Esophagus squamous epithelium (tissue), 5 donors: Measurements from ENCODE around the gene KAZN. TPM values are rescaled to one million over a fixed set of nuclear protein-coding genes. Genes with fewer than 3 reads are reported as not detected.

Experiments
- DNase-seq: peaks from one replicate; lab custom pipeline; 2025; lab: John Stamatoyannopoulos, UW
- H3K27ac ChIP-seq, 4 donors: fragments of 200-600 bp; sonication (generic); one replicate each; pipeline ENCODE4 v1.5.1; 2016 to 2019; ENCODE audit warnings: mild to moderate bottlenecking in 1 of 4
- H3K27me3 ChIP-seq, 4 donors: fragments of 200-600 bp; sonication (generic); 1 replicate in 3 of 4; 2 replicates in 1 of 4; pipeline versions ENCODE4 v1.5.1 to v1.6.0; 2017 to 2021; ENCODE audit warnings: antibody characterized with exemption in 1 of 4
- H3K36me3 ChIP-seq, 3 donors: fragments of 200-600 bp; sonication (generic); one replicate each; pipeline ENCODE4 v1.5.1; 2016 to 2019
- H3K4me1 ChIP-seq, 3 donors: fragments of 200-600 bp; sonication (generic); one replicate each; pipeline ENCODE4 v1.5.1; 2017 to 2019
- H3K4me3 ChIP-seq, 4 donors: fragments of 200-600 bp; sonication (generic); 1 replicate in 3 of 4; 2 replicates in 1 of 4; pipeline ENCODE4 v1.5.1; 2016 to 2019; ENCODE audit warnings: mild to moderate bottlenecking in 2 of 4, moderate library complexity in 1 of 4
- H3K9me3 ChIP-seq, 3 donors: fragments of 200-600 bp; sonication (generic); one replicate each; pipeline ENCODE4 v1.5.1; 2016 to 2019
- POLR2A ChIP-seq, 4 donors: fragments of 450-650 bp; IDR thresholded peaks; one replicate each; pipeline ENCODE4 v1.6.1; 2017; ENCODE audit warnings: antibody characterized with exemption in 4 of 4, mild to moderate bottlenecking in 4 of 4, moderate library complexity in 3 of 4
- WGBS, 2 donors: methylation state at CpG; one replicate each; pipeline ENCODE4 v1.1.5; 2018; 5-methylcytosine and 5-hydroxymethylcytosine counted together
- intact Hi-C: fragments of 100-400 bp; cut with DNase I; formaldehyde crosslinking; loops from one replicate; pipeline ENCODE4 v1.15.0; 2022
- total RNA-seq, 4 donors: library from RNA; depleted of rRNA; stranded (reverse); fragments of >200 nt; gene quantifications; one replicate each; pipeline ENCODE4 v1.1.0, GENCODE V29; 2016
- TF ChIP-seq, protein P1 (sequence below), 6 experiments: fragments of 450-650 bp in 4 of 6; fragments of 200-600 bp in 2 of 6; sonication (generic) in 2 of 6; IDR thresholded peaks; one replicate each; pipeline ENCODE4 v1.5.1; 2016 to 2019; ENCODE audit warnings: antibody characterized with exemption in 6 of 6, mild to moderate bottlenecking in 4 of 6, moderate library complexity in 4 of 6
- donor health status: DM: yes; HTN: yes; CAD: no.

KAZN gene
- total RNA-seq, 4 donors from 2014 or later = 25.0 to 54.5 (median 30.8) TPM

DNA sequence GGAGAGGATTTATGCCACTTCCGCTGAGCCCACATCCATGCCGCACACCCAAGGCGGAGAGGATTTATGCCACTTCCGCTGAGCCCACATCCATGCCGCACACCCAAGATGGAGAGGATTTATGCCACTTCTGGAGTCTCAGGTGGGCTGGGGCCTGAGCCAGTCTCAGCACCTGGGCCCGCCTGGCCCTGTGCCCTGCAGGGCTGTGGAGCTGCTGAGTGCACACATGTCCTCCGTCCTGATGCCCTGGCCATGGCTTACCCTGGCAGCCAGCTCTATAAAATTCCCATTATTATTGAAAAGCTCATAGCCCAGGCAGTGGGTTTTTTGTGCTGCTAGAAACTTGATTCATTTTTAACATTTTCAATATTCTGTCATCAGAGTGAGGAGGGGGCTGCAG, 465.3 kb downstream of the KAZN start:
- H3K36me3 ChIP-seq = peaks cover 7 to 98% (median 28%) of the 10 kb centered on the region in 3 donors
- no peaks in the 10 kb centered on the region for H3K27me3 ChIP-seq
- 94 to 100% methylated on average over 1 to 7 of the region's 7 CpGs for WGBS, 2 donors
- peak overlapping the region in 1 of 4 donors; percentile 25 for H3K27ac ChIP-seq
- no peak for DNase-seq
- TF ChIP-seq, protein P1, sequence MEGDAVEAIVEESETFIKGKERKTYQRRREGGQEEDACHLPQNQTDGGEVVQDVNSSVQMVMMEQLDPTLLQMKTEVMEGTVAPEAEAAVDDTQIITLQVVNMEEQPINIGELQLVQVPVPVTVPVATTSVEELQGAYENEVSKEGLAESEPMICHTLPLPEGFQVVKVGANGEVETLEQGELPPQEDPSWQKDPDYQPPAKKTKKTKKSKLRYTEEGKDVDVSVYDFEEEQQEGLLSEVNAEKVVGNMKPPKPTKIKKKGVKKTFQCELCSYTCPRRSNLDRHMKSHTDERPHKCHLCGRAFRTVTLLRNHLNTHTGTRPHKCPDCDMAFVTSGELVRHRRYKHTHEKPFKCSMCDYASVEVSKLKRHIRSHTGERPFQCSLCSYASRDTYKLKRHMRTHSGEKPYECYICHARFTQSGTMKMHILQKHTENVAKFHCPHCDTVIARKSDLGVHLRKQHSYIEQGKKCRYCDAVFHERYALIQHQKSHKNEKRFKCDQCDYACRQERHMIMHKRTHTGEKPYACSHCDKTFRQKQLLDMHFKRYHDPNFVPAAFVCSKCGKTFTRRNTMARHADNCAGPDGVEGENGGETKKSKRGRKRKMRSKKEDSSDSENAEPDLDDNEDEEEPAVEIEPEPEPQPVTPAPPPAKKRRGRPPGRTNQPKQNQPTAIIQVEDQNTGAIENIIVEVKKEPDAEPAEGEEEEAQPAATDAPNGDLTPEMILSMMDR (IDR thresholded peaks at IDR 0.05) = no peak
- no peak for TF ChIP-seq POLR2A (IDR thresholded peaks at IDR 0.05)
- H3K4me3 ChIP-seq = no peak overlapping the region
- H3K9me3 ChIP-seq = peaks cover 0 to 10% (median 0%) of the 10 kb centered on the region in 3 donors
- intact Hi-C loops = no loop called here
- peaks cover 0 to 10% (median 0%) of the 10 kb centered on the region in 3 donors for H3K4me1 ChIP-seq

DNA sequence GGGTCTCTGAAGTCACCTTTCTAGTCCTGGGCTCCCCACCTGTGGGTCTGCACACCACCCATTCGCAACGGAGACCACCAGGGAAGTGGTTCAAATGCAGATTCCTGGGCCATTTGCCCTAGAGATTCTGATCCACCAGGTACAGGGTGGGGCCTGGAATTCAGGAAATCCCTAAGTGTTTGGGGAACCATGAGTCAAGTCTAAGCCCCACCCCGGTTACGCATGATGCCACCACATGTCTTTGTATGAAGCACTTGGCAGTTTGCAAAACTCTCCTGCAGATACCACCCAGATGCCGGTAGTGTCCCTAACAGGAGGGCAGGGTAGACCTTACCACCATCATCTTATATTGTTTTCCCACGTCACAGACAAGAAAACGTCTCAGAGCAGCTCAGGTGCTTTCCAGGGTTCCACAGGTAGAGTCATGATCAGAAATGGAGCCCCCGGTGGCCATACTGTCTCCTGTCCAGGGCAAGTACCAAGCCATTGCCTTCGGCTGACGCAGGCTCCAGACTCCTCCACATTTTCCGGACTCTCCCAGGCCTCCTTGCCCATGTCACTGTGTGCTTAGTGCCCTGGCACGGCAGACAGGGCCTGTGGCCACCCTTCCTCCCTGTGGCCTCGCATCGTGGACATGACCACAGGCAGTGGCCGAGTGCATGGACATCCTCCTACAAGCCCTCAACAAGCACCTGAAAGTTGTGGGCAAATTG, 465.9 kb downstream of the KAZN start:
- Histone ChIP-seq H3K27me3 (no peaks in the 10 kb centered on the region), H3K9me3 (peaks cover 0 to 10% (median 0%) of the 10 kb centered on the region in 3 donors), H3K36me3 (peaks cover 7 to 92% (median 28%) of the 10 kb centered on the region in 3 donors), H3K4me3 (no peak overlapping the region), H3K27ac (peak overlapping the region in 1 of 4 donors; percentile 25), H3K4me1 (peaks cover 0 to 10% (median 0%) of the 10 kb centered on the region in 3 donors)
- no peak for TF ChIP-seq POLR2A (IDR thresholded peaks at IDR 0.05)
- TF ChIP-seq, protein P1 (IDR thresholded peaks at IDR 0.05) = no peak
- intact Hi-C loops = no loop called here
- 76 to 85% methylated on average over 13 to 15 of the region's 15 CpGs for WGBS, 2 donors
- no peak for DNase-seq

DNA sequence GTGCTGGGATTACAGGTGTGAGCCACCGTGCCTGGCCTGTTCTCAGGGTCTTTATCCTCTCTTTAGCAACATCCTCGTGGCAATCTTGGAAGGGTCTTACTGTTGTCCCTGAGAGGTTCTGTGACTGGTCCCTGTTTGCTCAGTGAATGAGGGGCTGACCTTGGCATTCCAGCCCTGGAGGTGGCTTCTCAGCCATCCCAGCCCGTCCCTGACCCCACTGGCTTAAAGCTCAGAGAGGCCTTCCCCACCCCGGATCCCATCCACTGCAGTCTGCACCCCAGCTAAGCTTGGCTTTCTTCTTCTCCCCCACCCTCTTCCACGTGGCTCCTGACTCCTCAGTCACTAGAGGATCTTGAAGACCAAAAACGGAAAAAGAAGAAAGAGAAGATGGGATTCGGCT, 466.8 kb downstream of the KAZN start:
- Histone ChIP-seq H3K36me3 (peaks cover 7 to 87% (median 25%) of the 10 kb centered on the region in 3 donors), H3K4me1 (peaks cover 0 to 10% (median 0%) of the 10 kb centered on the region in 3 donors), H3K9me3 (peaks cover 0 to 10% (median 0%) of the 10 kb centered on the region in 3 donors), H3K27me3 (no peaks in the 10 kb centered on the region), H3K4me3 (no peak overlapping the region), H3K27ac (no peak overlapping the region)
- TF ChIP-seq POLR2A (IDR thresholded peaks at IDR 0.05) = no peak
- TF ChIP-seq, protein P1 (IDR thresholded peaks at IDR 0.05) = no peak
- intact Hi-C loops = no loop called here
- 80 to 100% methylated on average over 1 to 2 of the region's 7 CpGs for WGBS, 2 donors
- no peak for DNase-seq

DNA sequence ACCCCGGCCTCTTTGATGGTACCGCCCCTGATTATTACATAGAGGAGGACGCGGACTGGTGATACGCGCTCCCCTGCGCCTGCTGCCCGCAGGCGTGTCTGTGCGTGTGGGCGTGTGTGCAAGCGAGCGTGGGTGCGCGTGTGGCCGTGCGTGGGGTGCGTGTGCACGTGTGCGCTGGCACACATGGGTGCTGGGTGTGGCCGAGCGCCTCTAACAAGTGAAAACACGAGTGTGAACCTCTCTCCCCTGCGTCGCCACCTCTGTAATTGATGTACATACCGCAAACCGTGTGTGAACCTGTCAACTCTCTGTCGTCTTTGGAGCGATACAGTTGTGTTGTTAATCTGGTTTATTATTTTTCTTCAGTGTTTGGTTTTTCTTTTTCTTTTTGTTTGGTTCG, 467.3 kb downstream of the KAZN start:
- TF ChIP-seq, protein P1 (IDR thresholded peaks at IDR 0.05) = no peak
- no peak for TF ChIP-seq POLR2A (IDR thresholded peaks at IDR 0.05)
- WGBS, 2 donors = 88 to 91% methylated on average over 30 of the region's 30 CpGs
- H3K4me1 ChIP-seq = peaks cover 0 to 10% (median 0%) of the 10 kb centered on the region in 3 donors
- peaks cover 0 to 10% (median 0%) of the 10 kb centered on the region in 3 donors for H3K9me3 ChIP-seq
- peaks cover 7 to 83% (median 21%) of the 10 kb centered on the region in 3 donors for H3K36me3 ChIP-seq
- DNase-seq = no peak
- H3K27ac ChIP-seq = no peak overlapping the region
- H3K4me3 ChIP-seq = no peak overlapping the region
- intact Hi-C loops = no loop called here
- H3K27me3 ChIP-seq = no peaks in the 10 kb centered on the region

DNA sequence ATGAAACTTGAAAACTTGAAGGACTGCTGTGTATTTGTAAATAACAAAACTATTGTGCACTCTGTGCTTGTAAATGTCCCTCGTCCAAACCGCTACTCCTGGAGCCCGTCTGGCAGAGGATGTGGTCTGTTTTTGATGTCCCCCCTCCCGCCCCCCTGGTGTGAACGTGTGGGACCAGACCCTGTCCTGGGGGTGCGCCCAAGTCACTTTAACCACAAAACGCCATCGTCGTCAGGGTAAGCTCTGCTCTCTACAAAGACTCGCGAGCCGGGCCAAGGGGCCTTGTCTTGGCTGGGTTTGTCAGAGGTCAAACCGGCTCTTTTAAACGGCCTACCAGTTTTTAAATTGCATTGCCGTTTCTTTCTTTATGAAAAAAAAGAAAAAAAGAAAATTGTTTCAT, 467.7 kb downstream of the KAZN start:
- peaks cover 0 to 10% (median 0%) of the 10 kb centered on the region in 3 donors for H3K9me3 ChIP-seq
- peak overlapping the region in 1 of 4 donors; percentile 63 for H3K27ac ChIP-seq
- H3K27me3 ChIP-seq = no peaks in the 10 kb centered on the region
- TF ChIP-seq, protein P1 (IDR thresholded peaks at IDR 0.05) = no peak
- no peak for TF ChIP-seq POLR2A (IDR thresholded peaks at IDR 0.05)
- no peak overlapping the region for H3K4me3 ChIP-seq
- DNase-seq = no peak
- H3K4me1 ChIP-seq = peaks cover 0 to 10% (median 0%) of the 10 kb centered on the region in 3 donors
- WGBS, 2 donors = 73 to 90% methylated on average over 11 to 15 of the region's 15 CpGs
- H3K36me3 ChIP-seq = peaks cover 7 to 79% (median 21%) of the 10 kb centered on the region in 3 donors
- intact Hi-C loops = no loop called here
